GM10847 (cell line): ENCODE data around the gene VRTN.

Experiments
- POLR2A ChIP-seq: IDR thresholded peaks from 2 replicates; pipeline ENCODE4 v1.6.1; 2011; ENCODE audit not compliant: insufficient read length; ENCODE audit errors: extremely low read depth

The VRTN gene

DNA sequence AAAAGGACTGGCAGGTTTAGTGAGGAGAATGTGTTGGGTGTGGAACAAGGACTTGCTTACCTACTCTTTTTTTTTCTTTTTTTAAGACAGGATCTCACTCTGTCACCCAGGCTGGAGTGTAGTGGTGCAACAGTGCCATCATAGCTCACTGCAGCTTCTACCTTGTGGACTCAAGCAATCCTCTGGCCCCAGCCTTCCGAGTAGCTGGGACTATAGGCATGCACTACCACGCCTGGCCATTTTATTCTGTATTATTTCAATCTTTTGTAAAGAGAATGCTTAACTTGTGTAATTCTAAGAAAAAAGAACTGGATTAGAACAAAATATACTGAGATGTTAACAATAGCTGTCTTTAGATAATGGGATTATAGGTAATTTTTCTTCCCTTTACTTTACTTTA is 1.9 kb upstream of the VRTN start:
- TF ChIP-seq POLR2A = no peak

DNA sequence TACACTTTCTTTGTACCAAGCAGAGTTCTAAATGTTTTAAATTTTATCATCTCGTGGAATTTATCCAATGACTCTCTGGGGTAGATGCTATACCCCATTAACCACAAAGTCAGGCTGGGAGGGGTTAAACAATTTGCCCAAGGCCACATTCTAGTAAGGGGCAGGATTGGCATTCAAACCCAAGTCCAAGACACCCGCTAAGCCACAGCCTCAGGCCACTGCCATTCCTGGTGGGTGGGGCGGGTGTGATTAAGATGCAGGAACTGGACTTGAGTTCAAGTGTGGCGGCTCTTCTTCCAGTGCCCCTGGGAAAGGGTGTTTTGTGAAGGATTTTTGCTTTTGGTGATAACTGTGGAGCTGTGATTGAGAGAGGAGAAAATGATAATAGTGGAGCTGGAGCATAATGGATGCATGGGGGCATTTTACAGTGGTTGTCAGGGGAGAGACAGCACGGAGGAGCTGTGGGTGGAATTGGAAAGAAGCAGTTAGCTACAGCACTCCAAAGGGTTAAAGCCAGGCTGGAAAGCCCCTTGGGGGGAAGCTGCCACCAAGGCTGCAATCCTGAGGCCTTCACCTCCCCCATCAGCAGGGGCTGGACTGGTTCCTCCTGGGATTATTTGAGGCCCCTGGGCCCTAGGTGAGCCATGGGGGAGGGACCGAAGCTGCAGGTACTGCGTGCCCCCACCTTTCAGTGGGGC is 1.0 kb upstream of the VRTN start:
- TF ChIP-seq POLR2A = no peak

DNA sequence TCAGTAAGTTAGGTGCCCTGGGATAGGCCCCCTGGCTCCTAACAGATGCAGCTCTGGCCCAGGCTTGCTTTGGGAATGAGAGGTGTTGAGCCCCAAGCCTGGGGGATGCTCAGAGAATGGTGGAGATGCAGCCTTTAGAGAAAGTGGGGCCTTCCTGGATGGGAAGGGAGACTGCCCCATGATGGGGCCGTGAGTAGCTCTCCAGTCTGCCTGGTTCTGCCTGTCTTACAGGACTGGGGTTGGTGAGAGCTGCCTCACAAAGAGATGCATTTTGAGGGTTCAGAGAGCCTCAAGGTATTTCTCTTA is 523 bp upstream of the VRTN start:
- TF ChIP-seq POLR2A = no peak

DNA sequence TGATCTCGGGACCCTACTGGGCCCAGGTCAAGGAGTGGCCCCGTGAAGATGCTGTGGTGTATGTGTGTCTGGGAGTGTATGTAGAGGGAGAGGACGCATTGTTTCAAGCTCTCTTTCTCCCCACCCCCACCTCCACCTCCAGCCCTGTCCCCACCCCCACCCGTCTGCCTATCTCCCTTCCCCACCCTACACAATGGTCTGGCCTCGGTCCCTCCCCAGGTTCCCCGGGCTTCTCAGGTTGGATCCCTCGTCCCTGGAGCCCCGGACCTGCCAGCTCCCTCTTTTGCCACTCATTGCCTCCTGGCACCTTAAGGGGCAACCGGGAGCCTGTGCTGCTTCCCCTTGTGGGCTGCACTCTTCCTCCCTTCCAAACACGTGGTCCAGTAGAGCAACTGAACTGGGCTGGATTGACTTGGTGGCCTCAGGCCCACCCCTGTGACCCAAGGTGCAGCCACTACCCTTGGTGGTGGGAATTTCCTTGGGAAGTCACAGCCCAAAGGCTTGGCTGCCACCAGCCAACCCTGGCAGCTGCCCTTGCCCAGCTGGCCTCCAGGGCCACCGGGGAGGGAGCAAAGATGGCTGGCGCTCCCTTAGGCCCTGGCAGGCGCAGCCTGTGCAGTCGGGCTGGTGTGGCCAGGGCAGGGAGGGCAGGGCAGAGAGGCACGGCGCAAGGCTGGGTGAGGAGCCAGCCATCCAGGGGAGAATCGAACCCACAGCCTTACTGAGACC is 628 bp downstream of the VRTN start:
- no peak for TF ChIP-seq POLR2A

GRCh38 chr14:74349757-74350156 is 1.5 kb downstream of the VRTN start:
- no peak for TF ChIP-seq POLR2A

DNA sequence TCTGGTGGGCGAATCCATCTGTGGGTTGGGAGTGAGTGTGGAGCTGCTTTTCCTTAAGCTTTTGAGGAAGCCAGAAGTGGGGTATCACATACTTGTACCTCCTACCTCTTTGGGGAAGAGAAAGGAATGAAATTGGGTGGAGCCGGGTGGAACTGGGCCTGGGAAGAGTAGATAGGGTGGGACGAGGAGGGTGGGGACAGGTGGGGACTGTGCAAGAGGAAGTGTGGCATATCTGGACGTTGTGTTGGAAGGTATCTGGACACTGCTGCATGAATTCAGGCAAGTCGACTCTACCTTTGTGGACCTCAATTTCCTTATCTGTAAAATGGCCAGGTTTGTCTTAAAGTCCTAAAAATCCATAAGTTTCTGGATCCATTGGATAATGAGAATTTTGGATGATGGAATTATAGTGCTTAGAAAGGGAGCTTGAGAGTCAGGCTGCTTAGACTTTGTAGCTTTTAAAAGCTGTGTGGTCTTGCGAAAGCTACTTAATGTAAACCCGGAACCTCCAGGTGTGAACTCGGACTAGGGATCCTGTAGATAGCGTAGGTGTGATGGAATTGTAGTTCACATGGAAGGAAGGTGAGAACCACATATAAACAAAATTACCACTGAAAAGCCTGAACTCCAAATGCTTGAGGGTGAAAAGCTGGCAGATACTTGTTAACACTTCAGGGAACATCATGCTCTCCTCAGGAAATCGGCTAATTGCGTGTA is 2.1 kb downstream of the VRTN start:
- TF ChIP-seq POLR2A = no peak

GRCh38 chr14:74350928-74351323 is 2.7 kb downstream of the VRTN start:
- no peak for TF ChIP-seq POLR2A

- no peak for TF ChIP-seq POLR2A
These were observed 8.8 kb downstream of the VRTN start for GRCh38 chr14:74356892-74357575.

DNA sequence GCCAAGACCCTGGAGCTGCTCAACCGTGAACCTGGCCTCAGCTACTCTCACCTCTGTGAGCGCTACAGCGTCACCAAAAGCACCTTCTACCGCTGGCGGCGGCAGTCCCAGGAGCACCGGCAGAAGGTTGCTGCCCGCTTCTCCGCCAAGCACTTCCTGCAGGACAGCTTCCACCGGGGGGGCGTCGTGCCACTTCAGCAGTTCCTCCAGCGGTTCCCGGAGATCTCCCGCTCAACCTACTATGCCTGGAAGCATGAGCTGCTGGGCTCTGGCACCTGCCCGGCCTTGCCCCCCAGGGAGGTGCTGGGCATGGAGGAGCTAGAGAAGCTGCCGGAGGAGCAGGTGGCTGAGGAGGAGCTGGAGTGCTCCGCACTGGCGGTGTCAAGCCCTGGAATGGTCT is 9.3 kb downstream of the VRTN start:
- no peak for TF ChIP-seq POLR2A

DNA sequence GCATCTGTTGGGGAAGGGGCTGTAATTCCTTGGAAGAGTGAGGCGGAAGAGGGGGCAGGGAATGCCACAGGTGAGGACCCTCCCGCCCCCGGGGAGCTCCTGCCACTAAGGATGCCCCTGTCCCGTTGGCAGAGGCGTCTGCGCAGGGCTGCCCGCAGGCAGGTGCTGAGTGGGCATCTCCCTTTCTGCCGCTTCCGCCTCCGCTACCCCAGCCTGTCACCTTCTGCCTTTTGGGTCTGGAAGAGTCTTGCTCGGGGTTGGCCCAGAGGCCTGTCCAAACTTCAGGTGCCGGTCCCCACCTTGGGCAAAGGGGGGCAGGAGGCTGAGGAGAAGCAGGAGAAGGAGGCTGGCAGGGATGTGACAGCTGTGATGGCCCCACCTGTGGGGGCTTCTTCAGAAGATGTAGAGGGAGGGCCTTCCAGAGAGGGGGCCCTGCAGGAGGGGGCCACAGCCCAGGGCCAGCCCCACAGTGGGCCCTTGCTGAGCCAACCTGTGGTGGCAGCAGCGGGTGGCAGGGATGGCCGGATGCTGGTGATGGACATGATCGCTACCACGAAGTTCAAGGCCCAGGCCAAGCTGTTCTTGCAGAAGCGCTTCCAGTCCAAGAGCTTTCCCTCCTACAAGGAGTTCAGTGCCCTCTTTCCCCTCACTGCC is 10.0 kb downstream of the VRTN start:
- TF ChIP-seq POLR2A = no peak

- no peak for TF ChIP-seq POLR2A
These were observed 11.9 kb downstream of the VRTN start for GRCh38 chr14:74360163-74360562.

GRCh38 chr14:74362361-74362915 is 14.2 kb downstream of the VRTN start:
- no peak for TF ChIP-seq POLR2A

- no peak for TF ChIP-seq POLR2A
These were observed 16.1 kb downstream of the VRTN start for GRCh38 chr14:74364271-74364880.

DNA sequence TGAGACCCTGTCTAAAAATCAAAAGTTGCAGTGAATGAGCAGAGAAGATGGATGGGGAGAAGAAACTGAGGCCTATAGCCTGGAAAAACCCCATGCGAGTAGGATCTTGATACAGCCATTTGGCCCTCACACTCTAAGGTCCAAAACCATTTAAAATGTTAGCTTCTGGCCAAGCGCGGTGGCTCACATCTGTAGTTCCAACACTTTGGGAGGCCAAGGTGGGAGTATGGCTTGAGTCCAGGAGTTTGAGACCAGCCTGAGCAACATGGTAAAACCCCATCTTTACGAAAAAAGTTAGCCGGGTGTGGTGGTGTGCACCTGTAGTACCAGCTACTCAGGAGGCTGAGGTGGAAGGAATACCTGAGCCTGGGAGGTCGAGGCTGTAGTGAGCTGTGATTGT is 19.8 kb downstream of the VRTN start:
- no peak for TF ChIP-seq POLR2A

DNA sequence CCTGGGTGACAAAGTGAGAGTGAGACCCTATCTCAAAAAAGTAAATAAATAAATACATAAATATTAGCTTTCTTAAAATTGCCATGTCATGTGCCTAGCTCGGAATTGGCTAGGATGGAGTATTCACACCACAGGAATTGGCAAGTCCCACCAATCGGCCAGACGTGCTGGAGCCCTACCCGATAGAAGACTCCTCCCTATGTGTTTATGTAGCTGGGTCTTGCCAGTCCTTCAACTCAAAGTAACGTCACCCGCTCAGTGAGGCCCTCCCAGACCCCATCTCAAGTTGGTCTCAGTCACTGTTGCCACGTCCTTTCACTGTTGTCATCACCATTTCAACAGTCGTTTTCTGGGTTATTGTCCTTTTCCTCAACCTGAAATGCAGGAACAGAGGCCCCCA is 20.2 kb downstream of the VRTN start:
- TF ChIP-seq POLR2A = no peak
